ENCODE data around the gene SLC13A5.
"Not testable (repeated sequence)": the region's sequence is repeated elsewhere in the genome, so short reads cannot be mapped to it uniquely, and the experiment has no call there.

The SLC13A5 gene

GRCh38 chr17:6660101-6660500 is 53.1 kb downstream of the SLC13A5 start:
- no peak for DNase-seq

GRCh38 chr17:6658411-6658810 is 54.8 kb downstream of the SLC13A5 start:
- DNase-seq = not testable (repeated sequence)

- no peak for DNase-seq
Observed at GRCh38 chr17:6657633-6658287, 55.4 kb downstream of the SLC13A5 start.

- DNase-seq = peak; percentile 58 to 68
Observed at GRCh38 chr17:6656797-6657632, 56.2 kb downstream of the SLC13A5 start.

- not testable (repeated sequence) for DNase-seq
Observed at GRCh38 chr17:6655732-6656361, 57.3 kb downstream of the SLC13A5 start.

GRCh38 chr17:6654841-6655731 is 58.1 kb downstream of the SLC13A5 start:
- no peak for DNase-seq

GRCh38 chr17:6651919-6652452 is 61.2 kb downstream of the SLC13A5 start:
- DNase-seq = peak in 1 of 2 experiments; percentile 47

- peak; percentile 95 to 97 for DNase-seq
Observed at GRCh38 chr17:6651354-6651918, 61.7 kb downstream of the SLC13A5 start, which contains the start of the genes C17orf100 and MED31. TSS of gene C17orf100 (plus strand) at chr17:6651762. CDS start at chr17:6651914, 152 bp downstream. TSS of gene MED31 (minus strand) at chr17:6651605. CDS start at chr17:6651528, 77 bp downstream.

GRCh38 chr17:6648181-6648580 is 65.0 kb downstream of the SLC13A5 start:
- no peak for DNase-seq

- no peak for DNase-seq
Observed at GRCh38 chr17:6643451-6644125, 69.6 kb downstream of the SLC13A5 start.

- DNase-seq = no peak
Observed at GRCh38 chr17:6642592-6642991, 70.6 kb downstream of the SLC13A5 start.

GRCh38 chr17:6641247-6641863 is 71.8 kb downstream of the SLC13A5 start:
- DNase-seq = no peak

- peak; percentile 95 to 97 for DNase-seq
Observed at GRCh38 chr17:6640536-6641246, 72.5 kb downstream of the SLC13A5 start, which contains the start of the genes KIAA0753 and TXNDC17. TSS of gene KIAA0753 (minus strand) at chr17:6640711. CDS start at chr17:6635103, 5,608 bp downstream. TSS of gene TXNDC17 (plus strand) at chr17:6641060. CDS start at chr17:6641083, 23 bp downstream.

GRCh38 chr17:6639586-6640535 is 73.3 kb downstream of the SLC13A5 start:
- DNase-seq = peak; percentile 39 to 51

- no peak for DNase-seq
Observed at GRCh38 chr17:6639014-6639585, 74.1 kb downstream of the SLC13A5 start.

- DNase-seq = no peak
Observed at GRCh38 chr17:6638046-6638908, 74.9 kb downstream of the SLC13A5 start.

- DNase-seq = no peak
Observed at GRCh38 chr17:6637458-6637840, 75.7 kb downstream of the SLC13A5 start.
